B cell (primary cell): ENCODE measurements around the gene ADGRV1.

Source experiments
- EZH2 ChIP-seq: IDR thresholded peaks from 2 replicates; pipeline ENCODE4 v1.6.1; 2012; ENCODE audit warnings: borderline replicate concordance, low read depth, mild to moderate bottlenecking, moderate library complexity, low read length; ENCODE audit not compliant: insufficient read depth, poor library complexity, severe bottlenecking
- TF ChIP-seq, protein P1 (sequence below): fragments of 200-600 bp; IDR thresholded peaks from one replicate; pipeline ENCODE4 v1.8.0; 2022; ENCODE audit warnings: antibody characterized with exemption, mild to moderate bottlenecking

DNA sequence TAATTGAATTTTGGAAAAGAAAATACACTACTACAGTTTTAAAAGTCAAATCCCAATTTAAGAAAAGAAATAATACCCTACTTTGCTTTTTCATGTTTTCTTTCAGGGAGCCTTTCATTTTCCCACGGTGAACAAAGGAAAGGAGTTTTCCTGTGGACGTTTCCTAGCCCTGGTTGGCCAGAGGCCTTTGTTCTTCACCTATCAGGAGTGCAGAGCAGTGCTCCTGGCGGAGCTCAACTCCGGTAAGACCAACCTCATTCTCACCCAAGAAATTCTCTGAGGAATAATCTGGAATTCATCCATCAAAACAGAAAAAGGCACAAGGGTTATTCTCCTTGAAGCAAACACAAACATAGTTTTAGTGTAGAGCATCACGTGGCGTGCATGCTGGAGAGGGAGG is 248.9 kb downstream of the ADGRV1 start:
- TF ChIP-seq, protein P1, sequence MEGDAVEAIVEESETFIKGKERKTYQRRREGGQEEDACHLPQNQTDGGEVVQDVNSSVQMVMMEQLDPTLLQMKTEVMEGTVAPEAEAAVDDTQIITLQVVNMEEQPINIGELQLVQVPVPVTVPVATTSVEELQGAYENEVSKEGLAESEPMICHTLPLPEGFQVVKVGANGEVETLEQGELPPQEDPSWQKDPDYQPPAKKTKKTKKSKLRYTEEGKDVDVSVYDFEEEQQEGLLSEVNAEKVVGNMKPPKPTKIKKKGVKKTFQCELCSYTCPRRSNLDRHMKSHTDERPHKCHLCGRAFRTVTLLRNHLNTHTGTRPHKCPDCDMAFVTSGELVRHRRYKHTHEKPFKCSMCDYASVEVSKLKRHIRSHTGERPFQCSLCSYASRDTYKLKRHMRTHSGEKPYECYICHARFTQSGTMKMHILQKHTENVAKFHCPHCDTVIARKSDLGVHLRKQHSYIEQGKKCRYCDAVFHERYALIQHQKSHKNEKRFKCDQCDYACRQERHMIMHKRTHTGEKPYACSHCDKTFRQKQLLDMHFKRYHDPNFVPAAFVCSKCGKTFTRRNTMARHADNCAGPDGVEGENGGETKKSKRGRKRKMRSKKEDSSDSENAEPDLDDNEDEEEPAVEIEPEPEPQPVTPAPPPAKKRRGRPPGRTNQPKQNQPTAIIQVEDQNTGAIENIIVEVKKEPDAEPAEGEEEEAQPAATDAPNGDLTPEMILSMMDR = no peak
- TF ChIP-seq EZH2 = no peak
